ENCODE data around the gene FKBP9. TPM values are rescaled to one million over a fixed set of nuclear protein-coding genes. Genes with fewer than 3 reads are reported as not detected.

FKBP9 gene
- total RNA-seq, 3 donors from 2014 or later: 74.9 to 236 (median 100) TPM

GRCh38 chr7:33050535-33051318 lies 93.5 kb downstream of the FKBP9 start:
- Histone ChIP-seq H3K9me3 (no peaks in the 10 kb centered on the region), H3K4me1 (peaks cover 0 to 3% of the 10 kb centered on the region in 2 donors), H3K27me3 (no peaks in the 10 kb centered on the region), H3K27ac (peak overlapping the region; percentile 6 to 31), H3K4me3 (peak overlapping the region in 1 of 3 donors; percentile 3), H3K36me3 (no peaks in the 10 kb centered on the region)
- no peak for TF ChIP-seq POLR2A (IDR thresholded peaks at IDR 0.05)
- peak in 2 of 3 donors; percentile 66 to 69 for TF ChIP-seq CTCF (IDR thresholded peaks at IDR 0.05)
- intact Hi-C loops (cut with DNase I; ENCODE audit: low total_unique reads): no loop called here
- no peak for DNase-seq (ENCODE audit: low spot score in 2 of 2)

GRCh38 chr7:33053721-33054120 lies 96.5 kb downstream of the FKBP9 start:
- no peaks in the 10 kb centered on the region for H3K9me3 ChIP-seq
- no peaks in the 10 kb centered on the region for H3K27me3 ChIP-seq
- H3K4me1 ChIP-seq: peaks cover 0 to 3% of the 10 kb centered on the region in 2 donors
- H3K36me3 ChIP-seq: no peaks in the 10 kb centered on the region
- H3K27ac ChIP-seq: no peak overlapping the region
- intact Hi-C loops (cut with DNase I; ENCODE audit: low total_unique reads): no loop called here
- no peak for DNase-seq (ENCODE audit: low spot score in 2 of 2)
- TF ChIP-seq POLR2A (IDR thresholded peaks at IDR 0.05): no peak
- no peak for TF ChIP-seq POLR2AphosphoS5 (IDR thresholded peaks at IDR 0.05)
- TF ChIP-seq CTCF (IDR thresholded peaks at IDR 0.05): no peak
- no peak overlapping the region for H3K4me3 ChIP-seq

- no peaks in the 10 kb centered on the region for H3K27me3 ChIP-seq
- peaks cover 0 to 3% of the 10 kb centered on the region in 2 donors for H3K4me1 ChIP-seq
- no peak overlapping the region for H3K27ac ChIP-seq
- no peaks in the 10 kb centered on the region for H3K9me3 ChIP-seq
- TF ChIP-seq POLR2A (IDR thresholded peaks at IDR 0.05): no peak
- TF ChIP-seq POLR2AphosphoS5 (IDR thresholded peaks at IDR 0.05): no peak
- no peaks in the 10 kb centered on the region for H3K36me3 ChIP-seq
- DNase-seq (ENCODE audit: low spot score in 2 of 2): no peak
- intact Hi-C loops (cut with DNase I; ENCODE audit: low total_unique reads): no loop called here
- H3K4me3 ChIP-seq: no peak overlapping the region
Observed at GRCh38 chr7:33054261-33054964, 97.2 kb downstream of the FKBP9 start.

GRCh38 chr7:33055158-33055557 lies 97.9 kb downstream of the FKBP9 start:
- no peak for DNase-seq (ENCODE audit: low spot score in 2 of 2)
- no peak for TF ChIP-seq CTCF (IDR thresholded peaks at IDR 0.05)
- no peak for TF ChIP-seq POLR2AphosphoS5 (IDR thresholded peaks at IDR 0.05)
- TF ChIP-seq POLR2A (IDR thresholded peaks at IDR 0.05): no peak
- H3K27ac ChIP-seq: no peak overlapping the region
- no peaks in the 10 kb centered on the region for H3K27me3 ChIP-seq
- no peak overlapping the region for H3K4me3 ChIP-seq
- intact Hi-C loops (cut with DNase I; ENCODE audit: low total_unique reads): no loop called here
- H3K4me1 ChIP-seq: peaks cover 0 to 2% of the 10 kb centered on the region in 2 donors
- no peaks in the 10 kb centered on the region for H3K9me3 ChIP-seq
- no peaks in the 10 kb centered on the region for H3K36me3 ChIP-seq

Other genes with a start within 250 kb of the FKBP9 start
- gene KBTBD2, start 65.7 kb upstream of the FKBP9 start, total RNA-seq: 10 to 100 TPM; 36.7 to 55.9 (median 38.9) TPM
- 10 to 100 TPM; 22.2 to 42.3 (median 27.5) TPM for gene NT5C3A, start 105.3 kb downstream of the FKBP9 start, total RNA-seq
- 10 to 100 TPM in 2 of 3 donors, 1 to 10 TPM in 1; 8.5 to 17.0 (median 13.4) TPM for gene RP9, start 152.0 kb downstream of the FKBP9 start, total RNA-seq
- gene BBS9, start 172.1 kb downstream of the FKBP9 start, total RNA-seq: 10 to 100 TPM; 27.4 to 49.5 (median 43.6) TPM

Measured in breast epithelium (tissue), 4 donors.